Ramos (cell line): ENCODE measurements around the gene INPP5K.
"Not testable (repeated sequence)": the region's sequence is repeated elsewhere in the genome, so short reads cannot be mapped to it uniquely, and the experiment has no call there.

Experiments
- in situ Hi-C: fragments of 300-500 bp; cut with MboI; formaldehyde crosslinking; loops from one replicate; pipeline ENCODE4 v1.14.3; 2022; ENCODE audit warnings: low sequenced_read_pairs; ENCODE audit not compliant: unreplicated experiment

INPP5K gene

GRCh38 chr17:1445695-1446094, 70.7 kb downstream of the INPP5K start:
- in situ Hi-C loops: not testable (repeated sequence)
